Measurements from ENCODE around the gene ASB2. TPM values are rescaled to one million over a fixed set of nuclear protein-coding genes. Genes with fewer than 3 reads are reported as not detected.

ASB2 gene
- total RNA-seq, 1 donor from 2014 or later, result not detected

DNA sequence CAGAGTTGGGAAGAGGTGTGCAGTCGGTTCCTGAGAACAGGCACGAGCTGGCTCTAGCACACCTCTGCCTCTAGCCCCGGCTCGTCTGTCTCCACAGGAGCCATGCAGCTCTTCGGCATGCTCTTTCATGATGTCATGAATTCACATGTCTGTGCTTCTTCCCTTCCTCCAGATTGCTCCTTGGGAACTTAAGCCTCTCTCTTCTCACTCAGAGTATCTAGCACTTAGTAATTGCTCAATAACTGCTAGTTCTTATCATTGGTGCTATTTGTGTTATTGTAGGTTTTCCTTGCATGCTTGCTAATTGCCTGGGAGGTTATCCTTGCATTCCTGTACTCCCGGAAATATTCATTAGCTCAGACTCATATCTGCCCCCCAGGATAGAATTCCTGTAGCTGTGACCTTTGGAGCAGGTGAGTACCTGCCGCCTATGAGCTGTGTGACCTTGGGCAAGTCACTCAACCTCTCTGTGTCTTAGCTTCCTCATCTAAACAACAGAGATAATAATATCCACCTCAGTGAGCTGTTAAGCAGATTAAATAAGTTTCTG, 29.8 kb downstream of the ASB2 start:
- DNase-seq, result no peak

GRCh38 chr14:93946104-93946503, 30.3 kb downstream of the ASB2 start:
- no peak for DNase-seq

DNA sequence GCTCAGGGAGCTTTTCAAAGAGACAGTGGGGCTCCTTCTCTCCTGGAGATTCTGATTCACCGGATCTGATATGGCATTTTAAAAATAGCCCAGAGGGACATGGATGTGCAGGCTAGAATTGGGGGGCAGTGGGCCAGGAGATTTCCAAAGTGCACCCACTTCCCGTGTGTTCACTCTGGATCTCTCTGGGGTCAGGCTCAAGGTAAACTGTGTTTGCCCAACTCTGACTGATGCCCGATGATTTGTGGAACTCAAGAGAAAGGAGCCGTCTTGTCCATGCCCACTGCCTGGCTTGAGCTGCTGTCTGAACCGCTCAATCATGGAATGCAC, 31.3 kb downstream of the ASB2 start:
- no peak for DNase-seq

- DNase-seq, result no peak
These were observed 31.9 kb downstream of the ASB2 start for GRCh38 chr14:93944348-93945069.

- DNase-seq, result no peak
These were observed 32.4 kb downstream of the ASB2 start for GRCh38 chr14:93943930-93944329.

DNA sequence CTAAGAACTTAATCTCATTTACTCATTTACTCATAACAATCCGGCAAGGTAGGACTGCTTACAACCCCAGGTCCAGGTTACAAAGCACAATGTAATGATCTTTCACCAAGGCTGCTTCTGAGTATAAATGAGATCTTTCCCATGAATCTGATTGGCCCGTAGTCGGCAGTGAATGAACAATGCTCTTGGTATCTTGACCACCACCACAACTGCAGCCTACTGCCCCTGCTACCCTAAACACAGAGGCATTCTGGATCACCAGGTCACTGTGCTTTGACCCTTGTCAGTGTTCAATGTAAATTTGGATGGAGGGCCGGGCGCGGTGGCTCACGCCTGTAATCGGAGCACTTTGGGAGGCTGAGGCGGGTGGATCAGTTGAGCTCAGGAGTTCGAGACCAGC, 33.3 kb downstream of the ASB2 start:
- no peak for DNase-seq

DNA sequence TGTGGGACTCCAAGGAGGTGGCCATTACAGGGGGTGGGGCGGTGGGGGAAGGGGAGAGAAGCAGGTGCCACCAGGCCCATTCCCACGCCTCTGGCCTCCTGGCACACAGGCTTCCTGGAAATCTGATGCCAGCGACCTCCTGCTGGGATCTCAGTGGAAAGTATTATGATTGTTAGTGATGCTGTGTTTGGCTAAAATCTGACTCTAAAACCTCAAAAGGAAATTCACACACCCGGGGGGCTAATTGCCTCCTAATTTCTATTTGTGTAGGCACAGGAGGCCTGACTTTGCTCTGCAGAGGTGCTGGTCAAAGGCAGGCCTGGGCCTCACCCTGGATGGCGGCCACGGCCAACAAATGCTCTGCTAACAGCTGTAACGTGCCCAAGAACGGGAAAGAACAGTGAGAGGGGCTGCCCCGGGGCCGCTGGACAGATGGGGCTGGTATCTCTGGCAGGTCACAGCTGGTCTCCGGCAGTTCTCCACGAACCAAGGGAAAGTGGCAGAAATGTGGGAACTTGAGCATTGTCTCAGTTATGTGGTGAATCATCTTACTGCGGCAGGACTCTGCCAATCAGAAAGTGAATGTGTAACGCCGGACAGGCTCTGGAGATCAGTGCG, 35.0 kb downstream of the ASB2 start:
- DNase-seq, result no peak

DNA sequence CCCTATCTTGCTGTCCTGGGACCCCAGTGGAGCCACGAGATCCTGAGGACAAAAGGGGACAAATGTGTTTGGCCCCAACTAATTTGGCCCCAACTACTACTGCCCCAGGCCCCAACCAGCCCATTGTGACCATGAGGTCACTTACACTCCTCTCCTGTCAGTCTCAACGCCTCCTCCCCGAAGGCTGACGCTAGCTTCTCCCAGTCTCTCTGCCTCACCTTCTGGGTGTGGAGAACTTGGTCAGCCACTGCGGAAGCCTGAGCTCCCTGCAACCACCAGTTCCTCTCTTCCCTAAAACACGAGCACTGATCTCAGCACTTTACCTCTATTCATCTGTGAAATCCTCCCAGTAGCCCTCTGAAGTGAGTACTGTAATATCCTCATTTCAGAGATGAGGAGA, 35.9 kb downstream of the ASB2 start:
- DNase-seq, result no peak

DNA sequence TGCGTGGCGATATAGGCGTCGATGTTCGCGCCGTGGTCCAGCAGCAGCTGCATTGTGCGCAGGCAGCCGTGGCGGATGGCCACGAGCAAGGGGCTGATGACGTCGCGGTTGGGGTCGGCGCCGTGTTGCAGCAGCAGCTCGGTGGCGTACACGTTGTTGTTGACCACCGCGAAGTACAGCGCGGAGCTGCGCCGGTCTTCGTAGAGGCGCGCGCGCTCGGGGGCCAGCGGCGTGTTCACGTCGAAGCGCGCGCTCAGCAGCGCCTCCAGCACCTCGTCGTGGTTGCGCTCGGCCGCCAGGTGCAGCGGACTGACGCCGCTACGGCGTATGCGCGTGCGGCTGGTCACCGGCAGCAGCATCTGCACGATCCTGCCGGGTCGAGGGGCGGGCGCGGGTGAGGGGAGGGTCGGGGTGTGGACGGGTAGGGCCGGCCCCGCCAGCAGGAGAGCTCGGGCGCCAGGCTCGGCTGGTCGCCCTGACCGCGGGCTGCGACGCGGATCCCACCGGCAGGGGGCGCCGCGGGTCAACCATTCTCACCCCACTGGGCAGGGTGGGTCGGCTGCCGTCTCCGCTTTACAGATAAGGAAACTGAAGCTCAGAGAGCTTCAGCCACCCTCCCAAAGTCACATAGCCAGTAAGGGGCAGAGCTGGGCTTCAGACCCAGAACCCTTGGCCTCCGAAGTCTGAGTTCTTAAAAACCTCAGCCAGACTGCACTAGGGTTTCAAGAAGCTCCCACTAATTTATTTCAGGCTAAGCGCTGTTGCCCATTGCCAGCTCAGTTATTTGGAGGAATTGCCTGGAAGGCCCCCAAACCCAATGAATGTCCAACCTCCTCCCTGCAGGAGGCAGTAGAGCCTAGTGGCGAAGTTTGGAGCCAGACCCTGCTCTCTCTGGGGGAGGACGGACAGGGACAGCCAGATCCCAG, 36.8 kb downstream of the ASB2 start:
- peak; percentile 45 for DNase-seq

- DNase-seq, result no peak
These were observed 37.5 kb downstream of the ASB2 start for GRCh38 chr14:93938751-93939303.

- no peak for DNase-seq
These were observed 38.9 kb downstream of the ASB2 start for GRCh38 chr14:93937519-93937918.

DNA sequence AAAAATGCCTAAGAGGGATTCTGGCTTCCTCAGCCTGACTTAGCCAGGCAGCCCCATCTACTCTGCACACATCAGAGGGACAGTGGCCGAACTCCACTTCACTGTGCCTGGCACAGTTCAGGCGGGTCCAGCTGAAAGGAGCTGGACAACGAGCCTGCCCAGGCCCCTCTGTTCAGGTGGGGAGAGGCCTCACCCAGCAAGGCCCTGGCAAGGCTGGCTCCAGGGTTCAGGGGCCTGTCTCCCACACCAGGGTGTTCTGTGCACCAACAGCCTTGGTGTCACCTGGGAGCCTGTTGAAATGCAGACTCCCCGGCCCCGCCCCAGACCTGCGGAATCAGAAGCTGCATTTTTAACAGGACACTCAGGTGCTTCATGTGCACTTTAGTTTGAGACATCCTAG, 39.4 kb downstream of the ASB2 start:
- DNase-seq, result no peak

DNA sequence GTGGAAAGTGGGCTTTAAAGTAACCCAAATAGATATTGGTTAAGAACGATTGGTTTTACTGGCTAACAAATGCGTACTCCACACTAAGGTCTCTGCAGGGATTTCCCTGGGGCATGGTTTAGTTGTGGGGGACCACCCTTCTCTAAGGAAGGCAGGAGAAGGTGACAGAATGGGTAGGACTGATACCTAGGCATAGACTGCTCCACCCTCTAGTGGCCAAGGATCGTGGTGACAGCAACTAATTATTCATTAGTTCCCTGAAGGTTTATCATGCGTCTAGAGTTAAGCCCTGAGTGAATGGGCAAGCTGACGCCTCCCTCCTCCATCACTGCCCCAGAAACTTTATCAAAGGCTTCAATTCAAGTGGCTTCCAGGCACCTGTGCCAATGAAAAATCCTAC, 40.1 kb downstream of the ASB2 start:
- DNase-seq, result no peak

DNA sequence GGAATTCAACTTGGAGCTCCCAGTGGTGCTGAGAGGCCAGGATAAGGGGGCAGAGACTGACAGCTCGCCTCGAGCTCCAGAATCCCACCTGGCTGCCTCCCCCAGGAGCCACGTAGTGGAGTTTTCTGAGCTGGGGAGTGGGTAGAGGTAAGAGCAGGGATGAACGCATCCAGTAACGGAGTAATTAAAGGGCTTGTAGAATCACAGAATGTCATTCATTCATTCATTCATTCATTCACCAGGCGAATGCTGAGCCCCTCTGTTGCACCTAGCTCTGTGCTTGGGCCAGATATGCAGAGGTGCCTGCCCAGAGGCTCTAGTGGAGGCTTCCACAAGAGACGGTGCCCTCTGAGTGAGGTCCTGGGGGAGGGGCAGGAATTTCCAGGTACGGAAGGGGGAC, 41.2 kb downstream of the ASB2 start:
- no peak for DNase-seq

GRCh38 chr14:93932642-93933041, 43.7 kb downstream of the ASB2 start:
- no peak for DNase-seq

GRCh38 chr14:93930989-93931307, 45.4 kb downstream of the ASB2 start:
- DNase-seq, result no peak

- no peak for DNase-seq
These were observed 45.9 kb downstream of the ASB2 start for GRCh38 chr14:93930296-93930988.

GRCh38 chr14:93929657-93930056, 46.7 kb downstream of the ASB2 start:
- DNase-seq, result no peak

DNA sequence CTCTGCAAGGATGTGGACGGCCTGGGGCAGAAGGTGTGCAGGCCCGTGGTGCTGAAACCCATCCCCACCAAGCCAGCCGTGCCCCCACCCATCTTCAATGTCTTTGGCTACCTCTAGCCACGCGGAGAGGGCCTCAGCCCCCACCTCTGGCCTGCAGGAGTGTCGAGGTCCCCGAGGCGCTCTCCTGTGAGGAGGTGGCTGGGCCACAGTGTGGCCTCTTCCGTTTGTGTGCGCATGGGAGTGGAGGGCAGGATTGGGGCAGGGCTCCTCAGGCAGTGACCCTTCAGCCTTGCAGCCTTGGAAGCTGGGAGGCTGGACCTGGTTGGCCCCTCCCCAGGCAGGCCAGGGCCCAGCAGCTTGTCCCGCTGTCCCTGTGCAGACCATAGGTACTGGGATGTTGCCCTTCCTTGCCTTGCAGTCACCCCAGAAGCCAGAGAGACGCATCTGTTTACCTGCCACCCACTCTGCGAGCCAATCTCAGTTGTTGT, 47.3 kb downstream of the ASB2 start:
- DNase-seq, result no peak

- no peak for DNase-seq
These were observed 48.0 kb downstream of the ASB2 start for GRCh38 chr14:93928184-93929047.

- DNase-seq, result no peak
These were observed 48.6 kb downstream of the ASB2 start for GRCh38 chr14:93927800-93928145.
